Endodermal cell (in vitro differentiated cells): Measurements from ENCODE around the gene SFSWAP. TPM values are rescaled to one million over a fixed set of nuclear protein-coding genes. Genes with fewer than 3 reads are reported as not detected.

Source experiments
- DNase-seq: peaks from one replicate; pipeline ENCODE4 v3.0.0-alpha.2; 2017
- H3K27ac ChIP-seq: 2 replicates; pipeline ENCODE4 v1.5.1; 2013; ENCODE audit warnings: mild to moderate bottlenecking, low read depth, low read length, moderate library complexity
- H3K27me3 ChIP-seq: 2 replicates; pipeline ENCODE4 v1.6.1; 2013; ENCODE audit warnings: mild to moderate bottlenecking, low read length, moderate library complexity; ENCODE audit not compliant: insufficient read depth, control insufficient read depth, poor library complexity, severe bottlenecking
- H3K36me3 ChIP-seq: 2 replicates; pipeline ENCODE4 v1.7.0; 2013; ENCODE audit warnings: mild to moderate bottlenecking, low read length, moderate library complexity; ENCODE audit not compliant: control insufficient read depth, insufficient read depth
- H3K4me1 ChIP-seq: one replicate; pipeline ENCODE4 v1.7.0; 2013; ENCODE audit warnings: low read length; ENCODE audit not compliant: control insufficient read depth, insufficient read depth
- H3K4me3 ChIP-seq: 2 replicates; pipeline ENCODE4 v1.5.1; 2013; ENCODE audit warnings: mild to moderate bottlenecking, low read length, moderate library complexity
- H3K9ac ChIP-seq: 2 replicates; pipeline ENCODE4 v1.6.1; 2013; ENCODE audit warnings: mild to moderate bottlenecking, low read length, moderate library complexity; ENCODE audit not compliant: poor library complexity, severe bottlenecking; ENCODE audit errors: extremely low read depth
- H3K9me3 ChIP-seq: 2 replicates; pipeline ENCODE4 v1.6.1; 2013; ENCODE audit warnings: mild to moderate bottlenecking, low read length, moderate library complexity; ENCODE audit not compliant: control insufficient read depth
- H3K27ac Mint-ChIP-seq: 2 replicates; pipeline ENCODE4 v1.8.0; 2020; ENCODE audit warnings: mixed read lengths
- H3K27me3 Mint-ChIP-seq: 2 replicates; pipeline ENCODE4 v1.8.0; 2021; ENCODE audit warnings: mild to moderate bottlenecking, mixed read lengths; ENCODE audit not compliant: insufficient read depth
- H3K36me3 Mint-ChIP-seq: 2 replicates; pipeline ENCODE4 v1.8.0; 2020; ENCODE audit warnings: low read depth, mixed read lengths
- H3K4me1 Mint-ChIP-seq: 2 replicates; pipeline ENCODE4 v1.8.0; 2020; ENCODE audit warnings: mixed read lengths
- H3K4me3 Mint-ChIP-seq: 2 replicates; pipeline ENCODE4 v1.8.0; 2020; ENCODE audit warnings: mild to moderate bottlenecking, moderate library complexity, mixed read lengths
- H3K9me3 Mint-ChIP-seq: 2 replicates; pipeline ENCODE4 v1.8.0; 2020; ENCODE audit warnings: mild to moderate bottlenecking, mixed read lengths
- WGBS, 2 experiments: methylation state at CpG; one replicate each; pipeline versions ENCODE4 v1.1.5 to v1.1.7; 2013; ENCODE audit warnings: missing lambda C conversion rate in 2 of 2, mixed read lengths in 1 of 2; ENCODE audit not compliant: insufficient coverage in 1 of 2, insufficient read length in 1 of 2; 5-methylcytosine and 5-hydroxymethylcytosine counted together
- total RNA-seq, 2 donors: library from RNA; stranded (reverse); fragmentation: NEBNext Ultra II Directional in 1 of 2; extraction: Animal tissue kit (Norgen Biotek cat#: 25700) in 1 of 2; gene quantifications; 2 replicates in 1 of 2; 3 replicates in 1 of 2; pipeline ENCODE4 v1.2.1, GENCODE V29; 2021
- TF ChIP-seq, protein P1 (sequence below): fragments of 200-600 bp; sonication (generic); conservative IDR thresholded peaks from 2 replicates; pipeline ENCODE4 v1.5.0; 2021; ENCODE audit warnings: antibody characterized with exemption, mild to moderate bottlenecking

SFSWAP gene
- total RNA-seq, 2 donors from 2014 or later, result 50.0 to 52.3 TPM

- Histone ChIP-seq H3K36me3 (peaks cover 6% of the 10 kb centered on the region), H3K4me3 (no peak overlapping the region), H3K27ac (no peak overlapping the region), H3K27me3 (no peaks in the 10 kb centered on the region), H3K9ac (no peak overlapping the region), H3K9me3 (no peaks in the 10 kb centered on the region), H3K4me1 (no peaks in the 10 kb centered on the region)
- Mint-ChIP-seq H3K27me3 (no peaks in the 10 kb centered on the region), H3K36me3 (peaks cover 35% of the 10 kb centered on the region), H3K4me3 (no peak overlapping the region), H3K4me1 (peaks cover 2% of the 10 kb centered on the region), H3K27ac (peak overlapping the region; percentile 30), H3K9me3 (no peaks in the 10 kb centered on the region)
- TF ChIP-seq, protein P1, sequence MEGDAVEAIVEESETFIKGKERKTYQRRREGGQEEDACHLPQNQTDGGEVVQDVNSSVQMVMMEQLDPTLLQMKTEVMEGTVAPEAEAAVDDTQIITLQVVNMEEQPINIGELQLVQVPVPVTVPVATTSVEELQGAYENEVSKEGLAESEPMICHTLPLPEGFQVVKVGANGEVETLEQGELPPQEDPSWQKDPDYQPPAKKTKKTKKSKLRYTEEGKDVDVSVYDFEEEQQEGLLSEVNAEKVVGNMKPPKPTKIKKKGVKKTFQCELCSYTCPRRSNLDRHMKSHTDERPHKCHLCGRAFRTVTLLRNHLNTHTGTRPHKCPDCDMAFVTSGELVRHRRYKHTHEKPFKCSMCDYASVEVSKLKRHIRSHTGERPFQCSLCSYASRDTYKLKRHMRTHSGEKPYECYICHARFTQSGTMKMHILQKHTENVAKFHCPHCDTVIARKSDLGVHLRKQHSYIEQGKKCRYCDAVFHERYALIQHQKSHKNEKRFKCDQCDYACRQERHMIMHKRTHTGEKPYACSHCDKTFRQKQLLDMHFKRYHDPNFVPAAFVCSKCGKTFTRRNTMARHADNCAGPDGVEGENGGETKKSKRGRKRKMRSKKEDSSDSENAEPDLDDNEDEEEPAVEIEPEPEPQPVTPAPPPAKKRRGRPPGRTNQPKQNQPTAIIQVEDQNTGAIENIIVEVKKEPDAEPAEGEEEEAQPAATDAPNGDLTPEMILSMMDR, result no peak
- DNase-seq, result no peak
- 88 to 89% methylated on average over 7 to 11 of the region's 11 CpGs for WGBS, 2 experiments
These were observed 93.2 kb downstream of the SFSWAP start for GRCh38 chr12:131803961-131804521.

DNA sequence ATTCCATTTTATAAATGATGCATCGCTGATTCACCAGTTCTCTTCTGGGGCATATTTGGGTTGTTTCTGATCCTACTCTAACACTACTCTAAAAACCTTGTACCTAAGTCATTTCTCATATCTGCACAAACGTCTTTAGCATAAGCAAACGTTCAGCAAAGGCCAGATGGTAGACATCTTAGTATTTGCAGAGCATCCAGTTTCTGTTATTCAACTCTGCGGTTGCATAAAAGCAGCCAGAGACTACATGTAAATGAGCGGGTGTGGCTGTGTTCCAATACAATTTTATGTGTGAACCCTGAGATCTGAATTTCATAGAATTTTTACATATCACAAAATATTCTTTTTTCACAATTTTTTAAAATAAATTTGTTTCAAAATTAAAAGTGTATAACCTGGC lies 94.5 kb downstream of the SFSWAP start:
- no peak overlapping the region for H3K9ac ChIP-seq
- H3K4me3 ChIP-seq, result no peak overlapping the region
- H3K9me3 Mint-ChIP-seq, result no peaks in the 10 kb centered on the region
- DNase-seq, result no peak
- H3K36me3 ChIP-seq, result peaks cover 5% of the 10 kb centered on the region
- peaks cover 2% of the 10 kb centered on the region for H3K4me1 Mint-ChIP-seq
- H3K27ac ChIP-seq, result no peak overlapping the region
- H3K9me3 ChIP-seq, result no peaks in the 10 kb centered on the region
- no peaks in the 10 kb centered on the region for H3K4me1 ChIP-seq
- TF ChIP-seq, protein P1, result no peak
- peaks cover 22% of the 10 kb centered on the region for H3K36me3 Mint-ChIP-seq
- no peak overlapping the region for H3K4me3 Mint-ChIP-seq
- WGBS, 2 experiments, result 94 to 96% methylated on average over 4 to 5 of the region's 5 CpGs
- no peaks in the 10 kb centered on the region for H3K27me3 Mint-ChIP-seq
- no peaks in the 10 kb centered on the region for H3K27me3 ChIP-seq
- no peak overlapping the region for H3K27ac Mint-ChIP-seq

GRCh38 chr12:131806674-131807073 lies 95.8 kb downstream of the SFSWAP start:
- Histone ChIP-seq H3K9me3 (no peaks in the 10 kb centered on the region), H3K27me3 (no peaks in the 10 kb centered on the region), H3K9ac (no peak overlapping the region), H3K27ac (no peak overlapping the region), H3K4me3 (no peak overlapping the region), H3K4me1 (no peaks in the 10 kb centered on the region), H3K36me3 (no peaks in the 10 kb centered on the region)
- 94 to 95% methylated on average over 6 to 7 of the region's 7 CpGs for WGBS, 2 experiments
- Mint-ChIP-seq H3K27me3 (no peaks in the 10 kb centered on the region), H3K4me3 (no peak overlapping the region), H3K27ac (no peak overlapping the region), H3K36me3 (peaks cover 12% of the 10 kb centered on the region), H3K4me1 (peaks cover 2% of the 10 kb centered on the region), H3K9me3 (peaks cover 4% of the 10 kb centered on the region)
- TF ChIP-seq, protein P1, result no peak
- DNase-seq, result no peak
